Body of pancreas (tissue), 4 donors: Measurements from ENCODE around the gene KRTAP5-10. TPM values are rescaled to one million over a fixed set of nuclear protein-coding genes. Genes with fewer than 3 reads are reported as not detected.
"Not testable (repeated sequence)": the region's sequence is repeated elsewhere in the genome, so short reads cannot be mapped to it uniquely, and the experiment has no call there.

Experiments used
- ATAC-seq: fragments of 150-250 bp; one replicate; pipeline ENCODE4 v1.9.1; 2016
- DNase-seq, 4 donors: peaks; one replicate each; pipeline ENCODE4 v3.0.0-alpha.2; 2019
- H3K27ac ChIP-seq, 4 donors: fragments of 200-600 bp; sonication (generic); 1 replicate in 3 of 4; 2 replicates in 1 of 4; pipeline versions ENCODE4 v1.5.1 to v1.6.1; 2016 to 2019; ENCODE audit warnings: mild to moderate bottlenecking in 1 of 4, mixed read lengths in 1 of 4, moderate library complexity in 1 of 4
- H3K27me3 ChIP-seq, 2 donors: fragments of 200-600 bp; sonication (generic); one replicate each; pipeline ENCODE4 v1.6.0; 2016; ENCODE audit warnings: mild to moderate bottlenecking in 1 of 2
- H3K36me3 ChIP-seq, 2 donors: fragments of 200-600 bp; sonication (generic); replicated peaks in 1 of 2; 2 replicates each; pipeline ENCODE4 v1.5.1; 2016; ENCODE audit warnings: low read depth in 2 of 2; ENCODE audit not compliant: insufficient read depth in 1 of 2
- H3K4me1 ChIP-seq: fragments of 200-600 bp; sonication (generic); one replicate; pipeline ENCODE4 v1.6.0; 2016
- H3K4me3 ChIP-seq, 2 donors: fragments of 200-600 bp; sonication (generic); 1 replicate in 1 of 2; 2 replicates in 1 of 2; pipeline ENCODE4 v1.5.1; 2016 to 2019
- H3K9me3 ChIP-seq, 3 donors: fragments of 200-600 bp; sonication (generic); 1 replicate in 2 of 3; 2 replicates in 1 of 3; pipeline ENCODE4 v1.5.1; 2016
- POLR2A ChIP-seq, 3 donors: fragments of 450-650 bp; IDR thresholded peaks; one replicate each; pipeline ENCODE4 v1.6.1; 2016; ENCODE audit warnings: antibody characterized with exemption in 3 of 3, mild to moderate bottlenecking in 2 of 3
- WGBS, 2 donors: methylation state at CpG; one replicate each; pipeline ENCODE4 v1.1.5; 2017; 5-methylcytosine and 5-hydroxymethylcytosine counted together
- intact Hi-C: fragments of 100-400 bp; cut with DNase I; formaldehyde crosslinking; loops from one replicate; pipeline ENCODE4 v1.15.1; 2023
- total RNA-seq, 2 donors: library from RNA; depleted of rRNA; stranded (reverse); fragments of >200 nt; gene quantifications; one replicate each; pipeline ENCODE4 v1.1.0, GENCODE V29; 2016
- TF ChIP-seq, protein P1 (sequence below), 7 experiments: fragments of 450-650 bp in 4 of 7; fragments of 200-600 bp in 3 of 7; sonication (generic) in 3 of 7; IDR thresholded peaks; one replicate each; pipeline ENCODE4 v1.5.1; 2016 to 2019; ENCODE audit warnings: antibody characterized with exemption in 7 of 7

Gene KRTAP5-10
- total RNA-seq, 2 donors from 2014 or later: not detected

- H3K27me3 ChIP-seq: no peaks in the 10 kb centered on the region
- ATAC-seq (no peak), DNase-seq (no peak)
- H3K9me3 ChIP-seq: no peaks in the 10 kb centered on the region
- peaks cover 9% of the 10 kb centered on the region for H3K4me1 ChIP-seq
- H3K36me3 ChIP-seq: no peaks in the 10 kb centered on the region
- no peak overlapping the region for H3K4me3 ChIP-seq
- 83 to 93% methylated on average over 9 of the region's 9 CpGs for WGBS, 2 donors
- TF ChIP-seq, protein P1, sequence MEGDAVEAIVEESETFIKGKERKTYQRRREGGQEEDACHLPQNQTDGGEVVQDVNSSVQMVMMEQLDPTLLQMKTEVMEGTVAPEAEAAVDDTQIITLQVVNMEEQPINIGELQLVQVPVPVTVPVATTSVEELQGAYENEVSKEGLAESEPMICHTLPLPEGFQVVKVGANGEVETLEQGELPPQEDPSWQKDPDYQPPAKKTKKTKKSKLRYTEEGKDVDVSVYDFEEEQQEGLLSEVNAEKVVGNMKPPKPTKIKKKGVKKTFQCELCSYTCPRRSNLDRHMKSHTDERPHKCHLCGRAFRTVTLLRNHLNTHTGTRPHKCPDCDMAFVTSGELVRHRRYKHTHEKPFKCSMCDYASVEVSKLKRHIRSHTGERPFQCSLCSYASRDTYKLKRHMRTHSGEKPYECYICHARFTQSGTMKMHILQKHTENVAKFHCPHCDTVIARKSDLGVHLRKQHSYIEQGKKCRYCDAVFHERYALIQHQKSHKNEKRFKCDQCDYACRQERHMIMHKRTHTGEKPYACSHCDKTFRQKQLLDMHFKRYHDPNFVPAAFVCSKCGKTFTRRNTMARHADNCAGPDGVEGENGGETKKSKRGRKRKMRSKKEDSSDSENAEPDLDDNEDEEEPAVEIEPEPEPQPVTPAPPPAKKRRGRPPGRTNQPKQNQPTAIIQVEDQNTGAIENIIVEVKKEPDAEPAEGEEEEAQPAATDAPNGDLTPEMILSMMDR (IDR thresholded peaks at IDR 0.05): no peak
- TF ChIP-seq POLR2A (IDR thresholded peaks at IDR 0.05): no peak
- intact Hi-C loops: no loop called here
- no peak overlapping the region for H3K27ac ChIP-seq
Measured at GRCh38 chr11:71535825-71536224, 29.5 kb upstream of the KRTAP5-10 start.

DNA sequence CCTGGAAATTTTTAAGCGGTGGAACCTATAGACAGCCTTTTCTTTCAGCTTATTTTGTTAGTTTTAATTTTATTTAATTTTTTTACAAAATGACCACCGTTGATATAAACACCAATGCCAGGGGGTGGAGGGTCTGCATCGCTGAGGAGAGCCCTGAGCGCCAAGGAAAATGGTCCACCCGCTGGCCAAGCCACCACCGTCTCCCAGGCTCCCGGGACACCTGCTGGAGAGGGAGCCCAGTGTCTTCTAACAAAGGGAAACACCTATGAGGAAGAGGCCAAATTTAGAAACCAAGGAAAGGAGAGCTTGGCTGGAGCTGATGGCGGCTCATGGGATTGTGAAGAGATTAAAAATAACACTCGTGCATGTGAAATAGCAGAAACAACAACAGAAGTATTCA is 27.8 kb upstream of the KRTAP5-10 start:
- 84 to 88% methylated on average over 9 of the region's 9 CpGs for WGBS, 2 donors
- H3K9me3 ChIP-seq: no peaks in the 10 kb centered on the region
- no peak for DNase-seq
- no peak for TF ChIP-seq POLR2A (IDR thresholded peaks at IDR 0.05)
- TF ChIP-seq, protein P1 (IDR thresholded peaks at IDR 0.05): no peak
- peaks cover 9% of the 10 kb centered on the region for H3K4me1 ChIP-seq
- H3K36me3 ChIP-seq: no peaks in the 10 kb centered on the region
- intact Hi-C loops: no loop called here
- H3K27me3 ChIP-seq: no peaks in the 10 kb centered on the region
- H3K4me3 ChIP-seq: no peak overlapping the region
- H3K27ac ChIP-seq: no peak overlapping the region
- no peak for ATAC-seq

DNA sequence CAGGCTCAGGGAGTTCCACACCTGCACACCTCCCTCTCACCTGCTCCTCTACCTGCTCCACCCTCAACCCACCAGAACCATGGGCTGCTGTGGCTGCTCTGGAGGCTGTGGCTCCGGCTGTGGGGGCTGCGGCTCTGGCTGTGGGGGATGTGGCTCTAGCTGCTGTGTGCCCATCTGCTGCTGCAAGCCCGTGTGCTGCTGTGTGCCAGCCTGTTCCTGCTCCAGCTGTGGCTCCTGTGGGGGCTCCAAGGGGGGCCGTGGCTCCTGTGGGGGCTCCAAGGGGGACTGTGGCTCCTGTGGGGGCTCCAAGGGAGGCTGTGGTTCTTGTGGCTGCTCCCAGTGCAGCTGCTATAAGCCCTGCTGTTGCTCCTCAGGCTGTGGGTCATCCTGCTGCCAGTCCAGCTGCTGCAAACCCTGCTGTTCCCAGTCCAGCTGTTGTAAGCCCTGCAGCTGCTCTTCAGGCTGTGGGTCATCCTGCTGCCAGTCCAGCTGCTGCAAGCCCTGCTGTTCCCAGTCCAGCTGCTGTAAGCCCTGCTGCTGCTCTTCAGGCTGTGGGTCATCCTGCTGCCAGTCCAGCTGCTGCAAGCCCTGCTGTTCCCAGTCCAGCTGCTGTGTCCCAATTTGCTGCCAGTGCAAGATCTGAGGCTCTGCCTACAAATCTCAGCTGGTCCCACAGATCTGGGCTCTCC is 27.2 kb upstream of the KRTAP5-10 start, which contains the start of gene KRTAP5-8:
KRTAP5-8 (plus strand) TSS at position 49 of the 689 bp plus-strand sequence; CDS start at position 80, 31 bp downstream.
- intact Hi-C loops, H3K36me3 ChIP-seq, H3K4me1 ChIP-seq, H3K27me3 ChIP-seq, DNase-seq, ATAC-seq, H3K4me3 ChIP-seq, H3K9me3 ChIP-seq, H3K27ac ChIP-seq: not testable (repeated sequence)
- WGBS, 2 donors: 53% methylated on average over 2 of the region's 4 CpGs; no CpG with 5 or more reads in 1 of the 2 donors

DNA sequence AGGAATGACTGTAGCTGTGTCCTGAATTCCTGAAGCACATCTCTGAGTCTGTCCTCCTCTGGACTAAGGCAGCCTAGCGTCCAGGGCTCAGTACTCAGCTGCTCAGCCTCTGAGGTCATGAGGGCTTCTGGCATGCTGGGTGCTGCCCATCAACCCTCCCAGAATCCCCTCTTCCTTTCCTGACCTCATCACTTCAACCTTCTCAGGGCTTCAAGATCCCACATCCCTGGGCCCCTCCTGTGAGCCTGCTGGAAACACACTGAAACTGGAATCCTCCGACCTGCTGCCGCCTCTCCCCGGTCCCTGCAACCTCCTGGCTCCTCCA is 26.7 kb upstream of the KRTAP5-10 start:
- ATAC-seq (no peak), DNase-seq (no peak)
- Histone ChIP-seq H3K4me1 (peaks cover 9% of the 10 kb centered on the region), H3K27me3 (no peaks in the 10 kb centered on the region), H3K4me3 (no peak overlapping the region), H3K36me3 (no peaks in the 10 kb centered on the region), H3K27ac (no peak overlapping the region), H3K9me3 (no peaks in the 10 kb centered on the region)
- TF ChIP-seq POLR2A (IDR thresholded peaks at IDR 0.05): no peak
- TF ChIP-seq, protein P1 (IDR thresholded peaks at IDR 0.05): no peak
- intact Hi-C loops: no loop called here
- 93 to 96% methylated on average over 4 of the region's 4 CpGs for WGBS, 2 donors

- TF ChIP-seq, protein P1 (IDR thresholded peaks at IDR 0.05): no peak
- TF ChIP-seq POLR2A (IDR thresholded peaks at IDR 0.05): no peak
- Histone ChIP-seq H3K9me3 (no peaks in the 10 kb centered on the region), H3K4me3 (no peak overlapping the region), H3K27ac (no peak overlapping the region), H3K4me1 (peaks cover 9% of the 10 kb centered on the region), H3K27me3 (no peaks in the 10 kb centered on the region), H3K36me3 (no peaks in the 10 kb centered on the region)
- no peak for ATAC-seq
- DNase-seq: no peak
- intact Hi-C loops: no loop called here
- WGBS, 2 donors: 79 to 81% methylated on average over 11 of the region's 11 CpGs
Measured at GRCh38 chr11:71539017-71539416, 26.3 kb upstream of the KRTAP5-10 start.

GRCh38 chr11:71539971-71540370 is 25.4 kb upstream of the KRTAP5-10 start:
- H3K4me1 ChIP-seq, ATAC-seq, H3K9me3 ChIP-seq, H3K4me3 ChIP-seq, intact Hi-C loops, H3K27me3 ChIP-seq, DNase-seq, H3K36me3 ChIP-seq, H3K27ac ChIP-seq: not testable (repeated sequence)
- WGBS, 2 donors: 95 to 96% methylated on average over 11 of the region's 11 CpGs

GRCh38 chr11:71540521-71541304 is 24.6 kb upstream of the KRTAP5-10 start:
- H3K9me3 ChIP-seq, H3K27me3 ChIP-seq, intact Hi-C loops, H3K27ac ChIP-seq, H3K4me1 ChIP-seq, H3K36me3 ChIP-seq, H3K4me3 ChIP-seq, DNase-seq, ATAC-seq: not testable (repeated sequence)
- WGBS, 2 donors: 87 to 88% methylated on average over 9 of the region's 9 CpGs
